NCI-H69 (cell line): ENCODE results near the gene RPSA.
"Not testable (repeated sequence)": the region's sequence is repeated elsewhere in the genome, so short reads cannot be mapped to it uniquely, and the experiment has no call there.

Source experiments
- DNase-seq: peaks from one replicate; lab custom pipeline; 2025; lab: John Stamatoyannopoulos, UW

The RPSA gene

DNA sequence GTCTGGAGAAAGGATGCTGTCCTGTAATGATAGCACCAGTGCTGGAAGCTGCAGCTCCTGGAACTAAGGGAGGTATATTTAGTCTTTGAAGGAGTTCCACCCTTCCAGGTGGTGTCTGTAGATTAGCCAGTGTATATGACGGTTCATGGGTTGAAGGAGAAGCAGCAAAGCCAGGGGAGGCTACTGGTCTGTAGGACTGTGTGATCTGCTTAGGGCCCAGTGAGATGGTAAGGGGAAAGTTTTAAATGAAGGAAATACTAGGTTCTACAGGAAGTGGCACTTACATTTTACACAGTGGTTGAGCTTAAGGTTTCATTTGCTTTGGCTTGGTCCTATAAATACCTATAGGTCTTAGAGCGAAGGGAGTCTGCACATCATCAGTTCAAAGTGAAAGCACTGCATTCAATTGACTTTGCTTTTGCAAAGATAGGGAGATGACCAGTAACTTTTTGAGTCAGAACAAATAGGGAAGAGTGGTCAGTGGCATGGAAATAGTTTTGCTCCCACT is 17.7 kb upstream of the RPSA start:
- DNase-seq = no peak

DNA sequence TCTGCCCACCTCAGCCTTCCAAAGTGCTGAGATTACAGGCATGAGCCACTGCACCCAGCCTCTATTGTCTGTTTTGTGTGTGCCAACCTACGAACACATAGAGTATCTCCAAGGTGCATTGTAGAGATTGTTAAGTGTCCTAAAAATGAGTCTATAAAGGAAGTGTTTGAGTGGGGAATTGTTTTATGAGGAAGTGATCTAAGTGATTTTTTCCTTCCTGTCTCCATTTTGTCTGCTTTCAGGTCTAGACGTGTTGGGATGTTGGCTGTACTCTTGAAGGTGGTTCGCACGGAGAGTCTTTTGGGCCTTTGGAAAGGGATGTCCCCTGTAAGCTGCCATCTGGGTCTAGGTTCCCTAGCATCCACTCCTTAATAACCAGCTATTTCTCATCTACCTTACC is 16.3 kb upstream of the RPSA start:
- DNase-seq = no peak

DNA sequence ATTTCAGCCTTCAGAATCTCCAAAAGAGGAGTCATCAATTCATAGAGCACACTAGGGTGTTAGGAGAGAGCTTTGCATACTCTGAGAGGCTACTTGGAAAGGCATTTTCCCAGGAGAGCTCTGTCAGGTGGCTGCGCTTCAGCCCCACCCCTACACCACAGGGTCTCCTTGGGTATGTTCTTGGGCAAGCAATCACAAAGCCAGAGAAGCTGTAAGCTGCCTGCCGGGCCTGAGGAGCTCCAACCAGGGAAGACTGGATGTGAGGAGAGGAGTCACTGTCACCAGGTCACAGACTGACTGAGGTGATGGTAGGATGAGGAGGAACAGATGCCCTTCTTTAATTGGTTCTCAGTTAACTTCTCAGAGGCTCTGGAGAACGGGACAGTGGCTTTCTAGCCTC is 9.8 kb upstream of the RPSA start:
- DNase-seq = no peak

DNA sequence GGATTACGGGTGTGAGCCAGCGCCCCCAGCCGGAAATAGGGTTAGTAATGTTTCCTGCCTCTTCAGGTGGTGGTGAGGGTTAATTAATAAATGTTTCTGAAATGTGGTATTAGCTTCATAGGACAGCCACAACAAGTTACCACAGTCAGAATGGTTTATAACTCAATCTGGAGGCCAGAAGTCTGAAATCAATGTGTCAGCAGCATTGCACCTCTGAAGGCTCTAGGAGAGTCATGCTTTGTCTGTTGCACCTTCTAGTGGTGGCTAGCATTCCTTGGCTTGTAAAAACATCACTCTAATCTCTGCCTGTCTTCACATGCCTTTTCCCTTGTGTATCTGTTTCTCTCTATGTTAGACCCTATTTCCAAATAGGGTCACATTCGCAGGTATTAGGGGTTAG is 7.8 kb upstream of the RPSA start:
- no peak for DNase-seq

DNA sequence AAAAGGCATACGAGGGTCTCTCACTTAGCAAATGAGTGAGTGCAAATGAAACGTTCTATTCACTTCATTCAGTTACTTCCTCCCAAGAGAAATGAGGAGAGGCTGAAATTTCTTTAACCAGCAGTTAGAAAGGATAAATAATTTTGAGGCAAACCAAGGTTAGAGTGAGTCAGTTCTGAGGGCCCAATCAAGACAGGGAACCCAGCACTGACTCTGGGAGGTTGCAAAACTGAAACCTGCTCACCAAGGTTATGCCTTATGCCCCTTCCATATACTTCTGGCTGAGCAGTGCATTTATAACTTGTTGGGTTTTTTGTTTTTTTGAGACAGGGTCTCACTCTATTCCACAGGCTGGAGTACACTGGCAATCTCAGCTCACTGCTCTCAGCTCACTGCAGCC is 4.5 kb upstream of the RPSA start:
- no peak for DNase-seq

DNA sequence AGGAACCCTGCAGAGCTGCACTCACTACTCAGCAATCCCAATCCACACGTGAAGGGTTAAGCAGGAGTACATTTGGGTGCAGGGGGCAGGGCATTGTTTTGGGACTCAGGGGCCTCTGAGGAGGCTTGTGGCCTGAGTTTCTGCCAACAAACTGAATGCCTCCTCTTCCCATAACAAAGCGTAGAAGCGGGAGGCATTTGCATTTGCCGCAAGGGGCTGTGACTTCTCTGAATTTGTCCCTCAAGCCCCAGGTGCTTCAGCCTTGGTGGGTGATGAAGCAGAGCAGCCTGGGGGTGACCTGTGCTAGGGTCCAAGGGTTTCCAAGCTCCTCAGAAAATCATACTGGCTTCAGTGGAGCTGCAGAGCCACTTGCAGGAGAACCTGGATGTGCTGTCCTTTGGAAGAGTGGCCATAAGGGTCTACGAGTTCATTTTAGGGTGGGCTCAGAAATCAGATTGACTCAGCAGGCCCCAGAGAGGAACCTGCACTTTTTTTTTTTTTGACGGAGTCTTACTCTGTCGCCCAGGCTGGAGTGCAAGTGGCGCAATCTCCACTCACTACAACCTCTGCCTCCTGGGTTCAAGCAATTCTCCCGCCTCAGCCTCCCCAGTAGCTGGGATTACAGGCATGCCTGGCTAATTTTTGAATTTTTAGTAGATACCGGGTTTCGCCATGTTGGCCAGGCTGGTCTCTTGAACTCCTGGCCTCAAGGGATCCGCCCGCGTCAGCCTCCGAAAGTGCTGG is 1.4 kb upstream of the RPSA start:
- DNase-seq = no peak

DNA sequence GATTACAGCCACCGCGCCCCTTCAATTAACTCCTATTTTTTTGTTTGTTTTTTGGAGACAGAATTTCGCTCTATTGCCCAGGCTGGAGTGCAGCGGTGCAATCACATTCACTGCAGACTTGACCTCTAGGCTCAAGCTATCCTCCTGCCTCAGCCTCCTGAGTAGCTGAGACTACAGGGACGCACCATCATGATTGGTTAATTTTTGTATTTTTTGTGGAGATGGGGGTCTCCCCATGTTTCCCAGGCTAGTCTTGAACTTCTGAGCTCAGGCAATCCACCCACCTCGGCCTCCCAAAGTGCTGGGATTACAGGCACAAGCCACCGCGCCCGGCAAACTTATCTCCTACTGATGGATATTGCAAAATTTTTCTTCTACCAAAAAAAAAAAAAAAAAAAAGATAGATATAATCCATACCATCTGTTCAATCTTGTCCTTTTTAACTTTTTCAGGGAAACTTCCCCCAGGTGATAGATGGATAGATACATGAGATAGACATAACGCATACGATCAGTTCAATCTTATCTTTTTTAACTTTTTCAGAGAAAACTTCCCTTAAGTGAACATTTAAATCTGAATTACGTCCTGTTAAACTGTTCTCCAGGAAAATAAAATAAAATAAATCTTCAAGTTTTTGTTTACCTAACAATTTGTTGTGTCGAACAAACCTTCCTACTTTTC is 693 bp upstream of the RPSA start:
- DNase-seq = no peak

DNA sequence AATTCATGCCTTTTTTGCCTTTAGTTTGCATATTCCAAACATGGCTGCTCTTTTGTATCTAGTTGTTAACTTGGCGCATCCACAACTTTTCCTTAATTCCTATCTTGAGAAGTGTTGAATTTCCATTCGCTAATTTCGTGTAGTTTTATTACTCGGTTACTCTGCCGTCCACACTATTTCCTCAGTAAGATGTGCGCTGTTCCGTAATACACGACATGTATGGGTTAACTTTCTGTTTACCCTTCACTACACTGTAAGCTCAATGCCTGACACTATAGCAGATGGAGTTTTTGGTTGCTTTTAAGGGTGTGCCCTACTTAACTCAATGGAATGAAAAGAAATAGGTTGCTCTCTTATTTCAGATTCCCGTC is 724 bp downstream of the RPSA start:
- no peak for DNase-seq

DNA sequence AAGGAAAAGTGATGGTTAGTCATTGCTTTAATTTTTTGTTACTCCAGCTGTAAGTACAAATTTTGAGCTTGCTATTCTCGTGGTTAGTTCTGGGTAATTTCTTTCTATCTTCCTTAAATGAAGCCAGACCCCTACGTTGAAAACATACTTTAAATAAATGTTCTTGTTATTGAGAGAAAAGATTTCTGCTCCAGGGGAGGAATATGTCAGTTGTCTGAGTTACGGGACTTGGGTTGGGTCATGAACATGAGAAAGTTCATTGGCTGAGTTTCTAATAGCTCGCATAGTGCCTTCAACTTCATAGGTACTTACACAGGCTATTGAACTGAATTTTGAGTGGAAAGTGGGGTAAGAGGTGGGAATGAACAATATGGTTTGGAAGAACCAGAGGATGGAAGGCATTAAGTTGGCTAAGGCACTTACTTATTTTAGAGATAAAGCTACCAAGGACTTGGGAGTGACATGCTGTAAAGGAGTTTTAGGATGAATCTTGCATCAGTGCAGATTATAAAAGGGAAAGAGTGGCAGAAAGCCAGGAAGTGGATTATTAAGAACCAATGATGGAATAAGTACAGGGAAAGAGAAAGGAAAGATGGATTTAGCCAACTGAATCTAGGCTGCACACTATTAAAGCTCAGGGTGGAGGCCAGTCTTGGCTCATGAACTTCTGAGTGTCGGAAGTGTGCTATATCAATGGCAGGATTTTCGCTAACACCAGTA is 1.4 kb downstream of the RPSA start:
- no peak for DNase-seq

DNA sequence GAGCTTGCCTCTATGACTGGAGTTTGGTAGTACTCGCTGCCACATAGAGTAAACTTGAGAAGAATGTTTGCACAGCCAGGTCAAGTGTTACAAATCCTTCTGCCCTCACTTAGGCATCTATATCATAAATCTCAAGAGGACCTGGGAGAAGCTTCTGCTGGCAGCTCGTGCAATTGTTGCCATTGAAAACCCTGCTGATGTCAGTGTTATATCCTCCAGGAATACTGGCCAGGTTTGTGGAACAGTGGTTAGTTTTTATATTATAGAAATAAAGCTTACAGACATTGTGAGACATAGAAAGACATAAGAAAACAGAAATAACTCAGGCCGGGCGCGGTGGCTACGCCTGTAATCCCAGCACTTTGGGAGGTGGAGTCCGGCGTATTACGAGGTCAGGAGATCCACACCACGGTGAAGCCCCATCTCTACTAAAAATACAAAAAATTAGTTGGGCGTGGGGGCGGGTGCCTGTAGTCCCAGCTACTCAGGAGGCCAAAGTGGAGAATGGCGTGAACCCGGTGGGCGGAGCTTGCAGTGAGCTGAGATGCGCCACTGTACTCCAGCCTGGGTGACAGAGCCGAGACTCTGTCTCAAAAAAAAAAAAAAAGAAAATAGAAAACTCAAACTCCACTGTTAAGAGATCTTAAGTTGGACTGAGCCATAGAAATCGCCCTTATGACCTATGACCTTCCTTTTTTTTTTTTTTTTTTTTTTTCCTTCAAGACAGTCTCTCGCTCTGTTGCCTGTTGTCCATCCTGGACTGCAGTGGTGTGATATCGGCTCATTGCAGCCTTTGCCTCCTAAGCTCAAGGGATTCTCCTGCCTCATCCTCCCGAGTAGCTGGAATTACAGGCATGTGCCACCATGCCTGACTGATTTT is 2.2 kb downstream of the RPSA start:
- DNase-seq = no peak

DNA sequence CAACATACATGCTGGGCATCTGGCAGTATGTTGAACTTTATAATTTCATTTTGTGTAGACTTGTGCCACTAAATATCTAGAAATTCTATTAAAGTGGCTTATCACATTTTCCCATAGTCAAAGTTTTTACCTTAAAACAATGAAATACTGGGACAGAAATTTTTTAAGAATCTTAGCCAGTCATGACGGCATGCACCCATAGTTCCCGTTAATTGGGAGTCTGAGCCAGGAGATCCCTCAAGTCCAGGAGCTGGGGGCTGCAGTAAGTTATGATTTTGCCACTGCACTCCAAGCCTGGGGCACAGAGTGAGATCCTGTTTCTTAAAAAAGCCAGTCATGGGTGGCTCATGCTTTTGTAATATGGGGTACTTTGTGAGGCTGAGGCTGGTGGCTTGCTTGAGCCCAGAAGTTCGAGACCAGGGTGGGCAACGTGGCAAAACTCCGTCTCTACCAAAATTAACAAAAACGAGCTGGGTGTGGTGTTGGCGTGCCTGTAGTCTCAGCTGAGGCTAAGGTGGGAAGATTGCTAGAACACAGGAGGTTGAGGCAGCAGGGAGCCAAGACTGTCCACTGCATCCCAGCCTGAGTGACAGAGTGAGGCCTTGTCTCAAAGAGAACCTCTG is 3.1 kb downstream of the RPSA start:
- DNase-seq = no peak

DNA sequence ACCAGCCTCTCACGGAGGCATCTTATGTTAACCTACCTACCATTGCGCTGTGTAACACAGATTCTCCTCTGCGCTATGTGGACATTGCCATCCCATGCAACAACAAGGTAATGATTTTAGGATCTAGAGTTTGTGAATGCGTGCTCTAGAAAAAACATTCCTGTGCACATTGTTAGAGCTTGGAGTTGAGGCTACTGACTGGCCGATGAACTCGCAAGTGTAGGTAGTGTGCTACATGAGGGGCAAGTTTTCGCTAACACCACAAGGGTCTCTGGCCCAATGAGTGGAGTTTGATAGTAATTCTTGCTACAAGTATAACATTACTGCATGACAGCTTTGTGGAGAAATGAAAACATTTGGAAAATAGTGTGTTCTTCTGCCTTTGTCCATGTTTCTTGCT is 4.4 kb downstream of the RPSA start:
- DNase-seq = no peak

DNA sequence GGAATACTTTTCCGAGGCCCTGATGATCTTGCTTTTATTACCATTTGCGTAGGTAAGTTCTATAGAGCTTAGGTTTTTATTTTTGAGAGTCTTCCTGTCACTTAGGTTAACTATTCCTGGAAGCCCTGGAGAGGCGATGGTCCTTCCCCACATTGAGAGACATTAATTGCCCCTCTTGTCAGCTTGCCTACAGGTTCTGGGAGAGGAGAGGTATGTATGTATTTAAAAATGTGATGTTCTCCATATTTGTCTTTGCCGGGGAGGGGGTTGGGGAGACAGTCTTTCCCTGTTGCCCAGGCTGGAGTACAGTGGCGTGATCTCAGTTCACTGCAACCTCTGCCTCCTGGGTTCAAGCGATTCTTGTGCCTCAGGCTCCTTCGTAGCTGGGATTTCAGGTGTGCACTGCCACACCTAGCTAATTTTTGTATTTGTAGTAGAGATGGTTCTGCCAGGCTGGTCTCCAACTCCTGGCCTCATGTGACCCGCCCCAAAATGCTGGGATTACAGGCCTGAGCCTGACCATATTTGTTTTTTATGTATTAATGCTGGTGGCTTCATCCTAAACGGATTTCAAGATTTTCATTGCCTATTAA is 6.2 kb downstream of the RPSA start:
- DNase-seq = no peak

DNA sequence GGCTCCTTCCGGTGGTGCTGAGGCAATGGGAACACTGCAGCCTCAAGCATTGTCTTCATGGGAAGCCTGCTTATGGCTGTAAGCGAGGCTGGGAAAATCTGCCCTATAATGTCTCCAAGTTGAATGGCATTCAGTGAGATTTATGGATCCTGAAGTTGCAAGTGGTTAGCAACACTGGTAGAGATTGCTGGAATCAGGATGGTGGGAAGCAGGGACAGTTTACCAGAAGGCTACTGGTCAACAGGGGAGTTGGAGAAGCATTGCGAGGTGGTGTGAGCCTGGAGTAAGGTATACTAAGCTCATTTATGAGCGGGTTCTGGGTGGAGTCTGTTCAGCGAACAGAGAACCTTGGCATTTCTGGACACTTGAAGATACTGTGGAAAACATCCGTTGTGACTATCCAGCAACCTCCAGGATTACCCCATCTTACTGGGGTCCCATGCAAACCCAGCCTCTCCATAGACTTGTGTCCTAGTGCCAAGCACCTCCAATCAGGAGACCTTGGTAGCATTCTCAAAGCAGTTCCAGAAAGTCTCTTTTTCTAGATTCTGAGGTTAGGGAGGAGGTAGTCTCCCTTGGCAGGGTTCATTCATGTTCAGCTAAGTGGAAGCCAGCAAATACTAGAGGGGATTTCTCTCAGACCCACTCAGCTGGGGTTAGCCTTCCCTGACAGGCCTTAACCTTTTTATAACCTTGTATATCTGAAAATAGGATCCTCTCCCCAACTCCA is 7.3 kb downstream of the RPSA start:
- DNase-seq = no peak

DNA sequence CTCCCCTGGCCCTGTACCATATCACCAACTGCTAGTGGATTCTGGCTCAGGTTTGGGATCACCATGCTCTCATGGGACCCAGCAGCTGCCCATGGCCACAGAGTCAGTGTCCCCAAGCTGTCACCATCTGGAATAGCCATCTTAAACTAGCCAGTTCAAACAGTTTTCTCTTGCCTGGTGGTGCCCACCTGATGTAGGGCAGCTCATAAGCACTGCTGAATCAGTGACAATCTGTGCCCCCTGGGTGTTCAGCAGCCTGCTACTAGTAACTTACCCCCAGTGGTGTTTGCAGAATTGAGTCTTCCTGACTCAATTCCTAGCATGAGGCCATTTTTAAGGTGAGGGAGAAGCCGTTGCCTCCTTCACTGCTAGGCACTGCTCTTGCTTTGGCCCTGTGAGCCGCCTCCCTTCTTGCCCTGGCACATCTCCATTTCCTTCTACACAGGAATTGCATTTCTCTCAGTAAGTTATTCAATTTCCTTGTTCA is 7.9 kb downstream of the RPSA start:
- no peak for DNase-seq

DNA sequence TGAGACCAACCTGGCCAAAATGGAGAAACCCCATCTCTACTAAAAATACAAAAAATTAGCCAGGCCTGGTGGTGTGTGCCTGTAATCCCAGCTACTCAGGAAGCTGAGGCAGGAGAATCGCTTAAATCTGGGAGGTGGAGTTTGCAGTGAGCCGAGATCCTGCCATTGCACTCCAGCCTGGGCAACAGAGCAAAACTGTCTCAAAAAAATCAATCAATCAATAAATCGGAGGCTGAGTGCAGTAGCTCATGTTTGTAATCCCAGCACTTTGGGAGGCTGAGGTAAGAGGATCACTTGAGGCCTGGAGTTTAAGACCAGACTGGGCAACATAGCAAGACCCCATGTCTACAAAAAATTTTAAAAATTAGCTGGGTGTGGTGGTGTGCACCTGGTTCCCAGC is 8.8 kb downstream of the RPSA start:
- DNase-seq = not testable (repeated sequence)

DNA sequence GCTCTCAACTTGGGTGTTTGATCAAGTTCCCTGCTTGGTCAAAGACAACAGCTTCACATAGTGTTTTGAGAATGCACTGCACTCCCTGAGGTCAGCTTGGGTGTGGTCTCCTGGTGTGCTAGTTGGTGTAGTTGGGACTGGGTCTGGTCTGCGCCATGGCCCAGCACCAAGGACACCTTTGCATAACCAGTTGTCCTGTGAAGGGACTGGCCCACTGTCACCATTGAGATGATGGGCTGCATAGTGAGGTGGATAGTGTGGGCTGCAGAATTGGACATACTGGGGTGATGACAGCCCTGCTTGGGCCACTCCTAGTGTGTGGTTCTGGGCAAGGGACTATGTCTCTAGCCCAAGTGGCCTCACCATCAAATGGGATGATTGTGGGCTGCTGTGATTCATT is 9.5 kb downstream of the RPSA start:
- no peak for DNase-seq

DNA sequence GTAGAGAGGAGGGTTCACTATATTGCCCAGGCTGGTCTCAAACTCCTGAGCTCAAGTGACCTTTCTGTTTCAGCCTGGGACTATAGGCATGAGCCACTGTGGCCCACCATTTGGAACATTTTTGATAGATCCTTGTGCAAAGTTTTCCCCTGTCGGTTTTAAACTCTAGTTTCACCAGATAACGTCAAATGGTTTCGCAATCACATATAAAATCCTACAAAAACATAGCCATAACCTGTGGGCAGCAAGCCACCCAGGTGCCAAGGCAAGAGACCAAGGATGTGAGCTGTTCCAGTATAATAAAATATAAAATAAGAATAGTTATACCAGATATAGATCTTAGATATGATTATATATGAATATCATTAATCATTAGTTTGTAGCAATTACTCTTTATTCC is 10.5 kb downstream of the RPSA start:
- not testable (repeated sequence) for DNase-seq

DNA sequence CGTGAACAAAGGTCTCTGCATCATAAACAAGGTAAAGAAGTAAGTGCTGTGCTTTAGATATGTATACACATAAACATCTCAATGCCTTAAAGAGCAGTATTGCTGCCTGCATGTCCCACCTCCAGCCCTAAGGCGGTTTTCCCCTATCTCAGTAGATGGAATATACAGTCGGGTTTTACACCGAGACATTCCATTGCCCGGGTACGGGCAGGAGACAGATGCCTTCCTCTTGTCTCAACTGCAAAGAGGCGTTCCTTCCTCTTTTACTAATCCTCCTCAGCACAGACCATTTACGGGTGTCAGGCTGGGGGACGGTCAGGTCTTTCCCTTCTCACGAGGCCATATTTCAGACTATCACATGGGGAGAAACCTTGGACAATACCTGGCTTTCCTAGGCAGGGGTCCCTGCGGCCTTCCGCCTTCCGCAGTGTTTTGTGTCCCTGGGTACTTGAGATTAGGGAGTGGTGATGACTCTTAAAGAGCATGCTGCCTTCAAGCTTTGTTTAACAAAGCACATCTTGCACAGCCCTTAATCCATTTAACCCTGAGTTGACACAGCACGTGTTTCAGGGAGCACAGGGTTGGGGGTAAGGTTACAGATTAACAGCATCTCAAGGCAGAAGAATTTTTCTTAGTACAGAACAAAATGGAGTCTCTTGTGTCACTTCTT is 12.2 kb downstream of the RPSA start:
- not testable (repeated sequence) for DNase-seq
